IPS DF 4.7 (cell line): ENCODE results near the gene USP17L17.
"Not testable (repeated sequence)": the region's sequence is repeated elsewhere in the genome, so short reads cannot be mapped to it uniquely, and the experiment has no call there.

Experiments
- DNase-seq: peaks from one replicate; pipeline ENCODE4 v3.0.0-alpha.2; 2013; ENCODE audit warnings: low spot score; ENCODE audit errors: extremely low read depth

Gene USP17L17, protein sequence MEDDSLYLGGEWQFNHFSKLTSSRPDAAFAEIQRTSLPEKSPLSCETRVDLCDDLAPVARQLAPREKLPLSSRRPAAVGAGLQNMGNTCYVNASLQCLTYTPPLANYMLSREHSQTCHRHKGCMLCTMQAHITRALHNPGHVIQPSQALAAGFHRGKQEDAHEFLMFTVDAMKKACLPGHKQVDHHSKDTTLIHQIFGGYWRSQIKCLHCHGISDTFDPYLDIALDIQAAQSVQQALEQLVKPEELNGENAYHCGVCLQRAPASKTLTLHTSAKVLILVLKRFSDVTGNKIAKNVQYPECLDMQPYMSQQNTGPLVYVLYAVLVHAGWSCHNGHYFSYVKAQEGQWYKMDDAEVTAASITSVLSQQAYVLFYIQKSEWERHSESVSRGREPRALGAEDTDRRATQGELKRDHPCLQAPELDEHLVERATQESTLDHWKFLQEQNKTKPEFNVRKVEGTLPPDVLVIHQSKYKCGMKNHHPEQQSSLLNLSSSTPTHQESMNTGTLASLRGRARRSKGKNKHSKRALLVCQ

DNA sequence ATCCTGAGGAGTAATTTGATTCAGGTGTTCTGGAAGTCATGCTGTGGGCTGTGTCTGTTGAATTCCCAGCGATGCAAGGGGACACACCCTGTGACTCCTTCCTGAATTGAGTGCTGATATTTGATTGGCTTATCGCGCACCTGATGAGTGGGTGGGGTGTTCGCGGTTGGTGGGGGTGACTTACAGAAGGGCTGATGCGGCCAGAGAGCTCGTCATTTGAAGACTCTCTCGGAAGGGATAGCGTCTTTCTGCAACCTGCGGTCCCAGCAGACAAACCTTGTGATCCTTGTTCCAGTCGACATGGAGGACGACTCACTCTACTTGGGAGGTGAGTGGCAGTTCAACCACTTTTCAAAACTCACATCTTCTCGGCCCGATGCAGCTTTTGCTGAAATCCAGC lies at the start of gene USP17L17:
TSS of gene USP17L17 (plus strand) at position 301 of the 400 bp plus-strand sequence. CDS start at position 301, 0 bp downstream.
- DNase-seq = not testable (repeated sequence)

DNA sequence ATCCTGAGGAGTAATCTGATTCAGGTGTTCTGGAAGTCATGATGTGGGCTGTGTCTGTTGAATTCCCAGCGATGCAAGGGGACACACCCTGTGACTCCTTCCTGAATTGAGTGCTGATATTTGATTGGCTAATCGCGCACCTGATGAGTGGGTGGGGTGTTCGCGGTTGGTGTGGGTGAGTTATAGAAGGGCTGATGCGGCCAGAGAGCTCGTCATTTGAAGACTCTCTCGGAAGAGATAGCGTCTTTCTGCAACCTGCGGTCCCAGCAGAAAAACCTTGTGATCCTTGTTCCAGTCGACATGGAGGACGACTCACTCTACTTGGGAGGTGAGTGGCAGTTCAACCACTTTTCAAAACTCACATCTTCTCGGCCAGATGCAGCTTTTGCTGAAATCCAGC lies 33.3 kb upstream of the USP17L17 start, which contains the start of gene USP17L10:
TSS of gene USP17L10 (plus strand) at position 301 of the 400 bp plus-strand sequence. CDS start at position 301, 0 bp downstream.
- not testable (repeated sequence) for DNase-seq

DNA sequence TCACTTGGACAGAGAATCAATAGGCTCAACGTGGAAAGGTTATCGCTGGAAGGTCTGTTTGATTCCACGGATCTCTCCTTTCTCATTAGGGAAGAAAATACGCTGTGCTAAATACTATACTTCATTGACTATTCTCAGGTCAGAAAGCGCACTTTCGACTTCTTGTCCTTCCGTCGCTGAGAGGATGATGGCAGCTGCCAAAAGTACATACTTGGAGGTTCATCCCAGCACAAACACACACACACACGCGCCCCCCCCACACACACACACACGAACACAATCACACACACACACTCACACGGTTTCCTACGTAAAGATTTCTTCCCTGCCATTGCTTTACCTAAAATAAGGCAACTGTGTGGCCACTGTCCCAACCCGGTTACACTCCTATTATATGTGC lies 29.0 kb upstream of the USP17L17 start:
- DNase-seq = not testable (repeated sequence)

DNA sequence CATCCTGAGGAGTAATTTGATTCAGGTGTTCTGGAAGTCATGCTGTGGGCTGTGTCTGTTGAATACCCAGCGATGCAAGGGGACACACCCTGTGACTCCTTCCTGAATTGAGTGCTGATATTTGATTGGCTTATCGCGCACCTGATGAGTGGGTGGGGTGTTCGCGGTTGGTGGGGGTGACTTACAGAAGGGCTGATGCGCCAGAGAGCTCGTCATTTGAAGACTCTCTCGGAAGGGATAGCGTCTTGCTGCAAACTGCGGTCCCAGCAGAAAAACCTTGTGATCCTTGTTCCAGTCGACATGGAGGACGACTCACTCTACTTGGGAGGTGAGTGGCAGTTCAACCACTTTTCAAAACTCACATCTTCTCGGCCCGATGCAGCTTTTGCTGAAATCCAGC lies 28.6 kb upstream of the USP17L17 start, which contains the start of gene USP17L11:
TSS of gene USP17L11 (plus strand) at position 301 of the 400 bp plus-strand sequence. CDS start at position 301, 0 bp downstream.
- DNase-seq = not testable (repeated sequence)

DNA sequence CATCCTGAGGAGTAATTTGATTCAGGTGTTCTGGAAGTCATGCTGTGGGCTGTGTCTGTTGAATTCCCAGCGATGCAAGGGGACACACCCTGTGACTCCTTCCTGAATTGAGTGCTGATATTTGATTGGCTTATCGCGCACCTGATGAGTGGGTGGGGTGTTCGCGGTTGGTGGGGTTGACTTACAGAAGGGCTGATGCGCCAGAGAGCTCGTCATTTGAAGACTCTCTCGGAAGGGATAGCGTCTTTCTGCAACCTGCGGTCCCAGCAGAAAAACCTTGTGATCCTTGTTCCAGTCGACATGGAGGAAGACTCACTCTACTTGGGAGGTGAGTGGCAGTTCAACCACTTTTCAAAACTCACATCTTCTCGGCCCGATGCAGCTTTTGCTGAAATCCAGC lies 23.8 kb upstream of the USP17L17 start, which contains the start of gene USP17L12:
TSS of gene USP17L12 (plus strand) at position 301 of the 400 bp plus-strand sequence. CDS start at position 301, 0 bp downstream.
- DNase-seq = not testable (repeated sequence)

DNA sequence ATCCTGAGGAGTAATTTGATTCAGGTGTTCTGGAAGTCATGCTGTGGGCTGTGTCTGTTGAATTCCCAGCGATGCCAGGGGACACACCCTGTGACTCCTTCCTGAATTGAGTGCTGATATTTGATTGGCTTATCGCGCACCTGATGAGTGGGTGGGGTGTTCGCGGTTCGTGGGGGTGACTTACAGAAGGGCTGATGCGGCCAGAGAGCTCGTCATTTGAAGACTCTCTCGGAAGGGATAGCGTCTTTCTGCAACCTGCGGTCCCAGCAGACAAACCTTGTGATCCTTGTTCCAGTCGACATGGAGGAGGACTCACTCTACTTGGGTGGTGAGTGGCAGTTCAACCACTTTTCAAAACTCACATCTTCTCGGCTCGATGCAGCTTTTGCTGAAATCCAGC lies 19.1 kb upstream of the USP17L17 start, which contains the start of gene USP17L13:
TSS of gene USP17L13 (plus strand) at position 301 of the 400 bp plus-strand sequence. CDS start at position 301, 0 bp downstream.
- not testable (repeated sequence) for DNase-seq

DNA sequence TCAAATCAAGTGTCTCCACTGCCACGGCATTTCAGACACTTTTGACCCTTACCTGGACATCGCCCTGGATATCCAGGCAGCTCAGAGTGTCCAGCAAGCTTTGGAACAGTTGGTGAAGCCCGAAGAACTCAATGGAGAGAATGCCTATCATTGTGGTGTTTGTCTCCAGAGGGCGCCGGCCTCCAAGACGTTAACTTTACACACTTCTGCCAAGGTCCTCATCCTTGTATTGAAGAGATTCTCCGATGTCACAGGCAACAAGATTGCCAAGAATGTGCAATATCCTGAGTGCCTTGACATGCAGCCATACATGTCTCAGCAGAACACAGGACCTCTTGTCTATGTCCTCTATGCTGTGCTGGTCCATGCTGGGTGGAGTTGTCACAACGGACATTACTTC lies 13.4 kb upstream of the USP17L17 start:
- not testable (repeated sequence) for DNase-seq

DNA sequence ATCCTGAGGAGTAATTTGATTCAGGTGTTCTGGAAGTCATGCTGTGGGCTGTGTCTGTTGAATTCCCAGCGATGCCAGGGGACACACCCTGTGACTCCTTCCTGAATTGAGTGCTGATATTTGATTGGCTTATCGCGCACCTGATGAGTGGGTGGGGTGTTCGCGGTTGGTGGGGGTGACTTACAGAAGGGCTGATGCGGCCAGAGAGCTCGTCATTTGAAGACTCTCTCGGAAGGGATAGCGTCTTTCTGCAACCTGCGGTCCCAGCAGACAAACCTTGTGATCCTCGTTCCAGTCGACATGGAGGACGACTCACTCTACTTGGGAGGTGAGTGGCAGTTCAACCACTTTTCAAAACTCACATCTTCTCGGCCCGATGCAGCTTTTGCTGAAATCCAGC lies 9.6 kb upstream of the USP17L17 start, which contains the start of gene USP17L15:
TSS of gene USP17L15 (plus strand) at position 301 of the 400 bp plus-strand sequence. CDS start at position 301, 0 bp downstream.
- not testable (repeated sequence) for DNase-seq

DNA sequence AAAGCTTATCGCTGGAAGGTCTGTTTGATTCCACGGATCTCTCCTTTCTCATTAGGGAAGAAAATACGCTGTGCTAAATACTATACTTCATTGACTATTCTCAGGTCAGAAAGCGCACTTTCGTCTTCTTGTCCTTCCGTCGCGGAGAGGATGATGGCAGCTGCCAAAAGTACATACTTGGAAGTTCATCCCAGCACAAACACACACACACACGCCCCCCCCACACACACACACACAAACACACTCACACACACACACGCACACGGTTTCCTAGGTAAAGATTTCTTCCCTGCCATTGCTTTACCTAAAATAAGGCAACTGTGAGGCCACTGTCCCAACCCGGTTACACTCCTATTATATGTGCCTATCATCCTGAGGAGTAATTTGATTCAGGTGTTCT lies 5.2 kb upstream of the USP17L17 start:
- DNase-seq = not testable (repeated sequence)

DNA sequence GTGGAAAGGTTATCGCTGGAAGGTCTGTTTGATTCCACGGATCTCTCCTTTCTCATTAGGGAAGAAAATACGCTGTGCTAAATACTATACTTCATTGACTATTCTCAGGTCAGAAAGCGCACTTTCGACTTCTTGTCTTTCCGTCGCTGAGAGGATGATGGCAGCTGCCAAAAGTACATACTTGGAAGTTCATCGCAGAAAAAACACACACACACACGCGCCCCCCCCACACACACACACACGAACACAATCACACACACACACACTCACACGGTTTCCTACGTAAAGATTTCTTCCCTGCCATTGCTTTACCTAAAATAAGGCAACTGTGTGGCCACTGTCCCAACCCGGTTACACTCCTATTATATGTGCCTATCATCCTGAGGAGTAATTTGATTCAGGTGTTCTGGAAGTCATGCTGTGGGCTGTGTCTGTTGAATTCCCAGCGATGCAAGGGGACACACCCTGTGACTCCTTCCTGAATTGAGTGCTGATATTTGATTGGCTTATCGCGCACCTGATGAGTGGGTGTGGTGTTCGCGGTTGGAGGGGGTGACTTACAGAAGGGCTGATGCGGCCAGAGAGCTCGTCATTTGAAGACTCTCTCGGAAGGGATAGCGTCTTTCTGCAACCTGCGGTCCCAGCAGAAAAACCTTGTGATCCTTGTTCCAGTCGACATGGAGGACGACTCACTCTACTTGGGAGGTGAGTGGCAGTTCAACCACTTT lies 4.4 kb downstream of the USP17L17 start, which contains the start of gene USP17L18:
TSS of gene USP17L18 (plus strand) at position 678 of the 728 bp plus-strand sequence. CDS start at position 678, 0 bp downstream.
- DNase-seq = not testable (repeated sequence)

DNA sequence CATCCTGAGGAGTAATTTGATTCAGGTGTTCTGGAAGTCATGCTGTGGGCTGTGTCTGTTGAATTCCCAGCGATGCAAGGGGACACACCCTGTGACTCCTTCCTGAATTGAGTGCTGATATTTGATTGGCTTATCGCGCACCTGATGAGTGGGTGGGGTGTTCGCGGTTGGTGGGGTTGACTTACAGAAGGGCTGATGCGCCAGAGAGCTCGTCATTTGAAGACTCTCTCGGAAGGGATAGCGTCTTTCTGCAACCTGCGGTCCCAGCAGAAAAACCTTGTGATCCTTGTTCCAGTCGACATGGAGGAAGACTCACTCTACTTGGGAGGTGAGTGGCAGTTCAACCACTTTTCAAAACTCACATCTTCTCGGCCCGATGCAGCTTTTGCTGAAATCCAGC lies 9.4 kb downstream of the USP17L17 start, which contains the start of gene USP17L19:
TSS of gene USP17L19 (plus strand) at position 301 of the 400 bp plus-strand sequence. CDS start at position 301, 0 bp downstream.
- DNase-seq = not testable (repeated sequence)

DNA sequence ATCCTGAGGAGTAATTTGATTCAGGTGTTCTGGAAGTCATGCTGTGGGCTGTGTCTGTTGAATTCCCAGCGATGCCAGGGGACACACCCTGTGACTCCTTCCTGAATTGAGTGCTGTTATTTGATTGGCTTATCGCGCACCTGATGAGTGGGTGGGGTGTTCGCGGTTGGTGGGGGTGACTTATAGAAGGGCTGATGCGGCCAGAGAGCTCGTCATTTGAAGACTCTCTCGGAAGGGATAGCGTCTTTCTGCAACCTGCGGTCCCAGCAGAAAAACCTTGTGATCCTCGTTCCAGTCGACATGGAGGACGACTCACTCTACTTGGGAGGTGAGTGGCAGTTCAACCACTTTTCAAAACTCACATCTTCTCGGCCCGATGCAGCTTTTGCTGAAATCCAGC lies 14.1 kb downstream of the USP17L17 start, which contains the start of gene USP17L20:
TSS of gene USP17L20 (plus strand) at position 301 of the 400 bp plus-strand sequence. CDS start at position 301, 0 bp downstream.
- DNase-seq = not testable (repeated sequence)

DNA sequence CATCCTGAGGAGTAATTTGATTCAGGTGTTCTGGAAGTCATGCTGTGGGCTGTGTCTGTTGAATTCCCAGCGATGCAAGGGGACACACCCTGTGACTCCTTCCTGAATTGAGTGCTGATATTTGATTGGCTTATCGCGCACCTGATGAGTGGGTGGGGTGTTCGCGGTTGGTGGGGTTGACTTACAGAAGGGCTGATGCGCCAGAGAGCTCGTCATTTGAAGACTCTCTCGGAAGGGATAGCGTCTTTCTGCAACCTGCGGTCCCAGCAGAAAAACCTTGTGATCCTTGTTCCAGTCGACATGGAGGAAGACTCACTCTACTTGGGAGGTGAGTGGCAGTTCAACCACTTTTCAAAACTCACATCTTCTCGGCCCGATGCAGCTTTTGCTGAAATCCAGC lies 18.9 kb downstream of the USP17L17 start, which contains the start of gene USP17L21:
TSS of gene USP17L21 (plus strand) at position 301 of the 400 bp plus-strand sequence. CDS start at position 301, 0 bp downstream.
- DNase-seq = not testable (repeated sequence)

DNA sequence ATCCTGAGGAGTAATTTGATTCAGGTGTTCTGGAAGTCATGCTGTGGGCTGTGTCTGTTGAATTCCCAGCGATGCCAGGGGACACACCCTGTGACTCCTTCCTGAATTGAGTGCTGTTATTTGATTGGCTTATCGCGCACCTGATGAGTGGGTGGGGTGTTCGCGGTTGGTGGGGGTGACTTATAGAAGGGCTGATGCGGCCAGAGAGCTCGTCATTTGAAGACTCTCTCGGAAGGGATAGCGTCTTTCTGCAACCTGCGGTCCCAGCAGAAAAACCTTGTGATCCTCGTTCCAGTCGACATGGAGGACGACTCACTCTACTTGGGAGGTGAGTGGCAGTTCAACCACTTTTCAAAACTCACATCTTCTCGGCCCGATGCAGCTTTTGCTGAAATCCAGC lies 23.6 kb downstream of the USP17L17 start, which contains the start of gene USP17L22:
TSS of gene USP17L22 (plus strand) at position 301 of the 400 bp plus-strand sequence. CDS start at position 301, 0 bp downstream.
- DNase-seq = not testable (repeated sequence)

DNA sequence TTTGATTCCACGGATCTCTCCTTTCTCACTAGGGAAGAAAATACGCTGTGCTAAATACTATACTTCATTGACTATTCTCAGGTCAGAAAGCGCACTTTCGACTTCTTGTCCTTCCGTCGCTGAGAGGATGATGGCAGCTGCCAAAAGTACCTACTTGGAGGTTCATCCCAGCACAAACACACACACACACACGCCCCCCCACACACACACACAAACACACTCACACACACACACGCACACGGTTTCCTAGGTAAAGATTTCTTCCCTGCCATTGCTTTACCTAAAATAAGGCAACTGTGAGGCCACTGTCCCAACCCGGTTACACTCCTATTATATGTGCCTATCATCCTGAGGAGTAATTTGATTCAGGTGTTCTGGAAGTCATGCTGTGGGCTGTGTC lies 28.0 kb downstream of the USP17L17 start:
- not testable (repeated sequence) for DNase-seq
